HG03571 (cell line): Measurements from ENCODE around the gene MSI2.

ENCODE experiments used
- ATAC-seq: cut with Tn5 transposase; IDR thresholded peaks from one replicate; pipeline ENCODE4 v1.9.1; 2021; ENCODE audit not compliant: unreplicated experiment

The MSI2 gene

GRCh38 chr17:57643062-57643461 is 386.7 kb downstream of the MSI2 start:
- no peak for ATAC-seq

- no peak for ATAC-seq
Measured at GRCh38 chr17:57644326-57644725, 388.0 kb downstream of the MSI2 start.

GRCh38 chr17:57645950-57646665 is 389.8 kb downstream of the MSI2 start:
- ATAC-seq = no peak

GRCh38 chr17:57648720-57649119 is 392.4 kb downstream of the MSI2 start:
- no peak for ATAC-seq

- no peak for ATAC-seq
Measured at GRCh38 chr17:57649191-57649590, 392.9 kb downstream of the MSI2 start.

GRCh38 chr17:57649731-57650484 is 393.6 kb downstream of the MSI2 start:
- no peak for ATAC-seq

GRCh38 chr17:57650548-57650947 is 394.2 kb downstream of the MSI2 start:
- no peak for ATAC-seq

- ATAC-seq = no peak
Measured at GRCh38 chr17:57651451-57651850, 395.1 kb downstream of the MSI2 start.

- ATAC-seq = no peak
Measured at GRCh38 chr17:57651996-57652395, 395.7 kb downstream of the MSI2 start.

GRCh38 chr17:57652811-57653210 is 396.5 kb downstream of the MSI2 start:
- no peak for ATAC-seq

GRCh38 chr17:57653279-57653678 is 397.0 kb downstream of the MSI2 start:
- no peak for ATAC-seq

- no peak for ATAC-seq
Measured at GRCh38 chr17:57654040-57654775, 397.9 kb downstream of the MSI2 start.

- ATAC-seq = no peak
Measured at GRCh38 chr17:57655553-57655952, 399.2 kb downstream of the MSI2 start.

- no peak for ATAC-seq
Measured at GRCh38 chr17:57657211-57657610, 400.9 kb downstream of the MSI2 start.

- ATAC-seq = no peak
Measured at GRCh38 chr17:57662041-57662440, 405.7 kb downstream of the MSI2 start.

- peak; percentile 82 for ATAC-seq
Measured at GRCh38 chr17:57662644-57663308, 406.5 kb downstream of the MSI2 start.

- no peak for ATAC-seq
Measured at GRCh38 chr17:57663326-57664070, 407.2 kb downstream of the MSI2 start.

- ATAC-seq = no peak
Measured at GRCh38 chr17:57665128-57665527, 408.8 kb downstream of the MSI2 start.

GRCh38 chr17:57665696-57666095 is 409.4 kb downstream of the MSI2 start:
- ATAC-seq = no peak

GRCh38 chr17:57666201-57666870 is 410.0 kb downstream of the MSI2 start:
- ATAC-seq = no peak
